Neural cell (in vitro differentiated cells): ENCODE data around the gene NME7. TPM values are rescaled to one million over a fixed set of nuclear protein-coding genes. Genes with fewer than 3 reads are reported as not detected.

Experiments
- H2AFZ ChIP-seq: fragments of 200-600, 300-800 bp; sonication (generic), shearing (Covaris generic); 2 replicates; pipeline ENCODE4 v1.6.0; 2014; ENCODE audit warnings: low read depth, mild to moderate bottlenecking, antibody characterized with exemption, low read length, moderate library complexity
- H3F3A ChIP-seq: fragments of 200-600 bp; shearing (Covaris generic); 2 replicates; pipeline ENCODE4 v1.6.1; 2016; ENCODE audit warnings: mild to moderate bottlenecking, moderate library complexity, mixed read lengths, antibody characterized with exemption, low read length; ENCODE audit not compliant: insufficient read depth, poor library complexity, severe bottlenecking
- H3K27ac ChIP-seq: fragments of 200-600, 300-800 bp; sonication (generic), shearing (Covaris generic); 2 replicates; pipeline ENCODE4 v1.5.1; 2014; ENCODE audit warnings: mild to moderate bottlenecking, low read length, moderate library complexity
- H3K27me3 ChIP-seq: fragments of 300-800, 200-600 bp; sonication (generic), shearing (Covaris generic); 2 replicates; pipeline ENCODE4 v1.6.0; 2014; ENCODE audit warnings: mild to moderate bottlenecking, low read depth, low read length, moderate library complexity; ENCODE audit not compliant: insufficient read depth
- H3K36me3 ChIP-seq: fragments of 300-800, 200-600 bp; sonication (generic), shearing (Covaris generic); 2 replicates; pipeline ENCODE4 v1.5.1; 2014; ENCODE audit warnings: mild to moderate bottlenecking, antibody characterized with exemption, low read length, moderate library complexity; ENCODE audit not compliant: insufficient read depth
- H3K4me2 ChIP-seq: fragments of 300-800, 200-600 bp; sonication (generic), shearing (Covaris generic); 2 replicates; pipeline ENCODE4 v1.6.0; 2014; ENCODE audit warnings: mild to moderate bottlenecking, low read length
- H3K4me3 ChIP-seq: fragments of 300-800, 200-600 bp; sonication (generic), shearing (Covaris generic); 2 replicates; pipeline ENCODE4 v1.5.1; 2014; ENCODE audit warnings: mild to moderate bottlenecking, low read length, moderate library complexity
- H3K79me2 ChIP-seq: fragments of 200-600 bp; shearing (Covaris generic); replicated peaks from 2 replicates; pipeline ENCODE4 v1.6.0; 2014; ENCODE audit warnings: mild to moderate bottlenecking, low read length, moderate library complexity; ENCODE audit not compliant: insufficient read depth
- H3K9ac ChIP-seq: fragments of 300-800, 200-600 bp; sonication (generic), shearing (Covaris generic); 2 replicates; pipeline ENCODE4 v1.6.1; 2016; ENCODE audit warnings: mild to moderate bottlenecking, low read length, mixed read lengths
- H3K9me2 ChIP-seq: fragments of 200-600 bp; shearing (Covaris generic); 2 replicates; pipeline ENCODE4 v1.6.1; 2016; ENCODE audit warnings: mild to moderate bottlenecking, low read length, mixed read lengths; ENCODE audit not compliant: insufficient read depth
- H3K9me3 ChIP-seq: fragments of 200-600, 300-800 bp; sonication (generic), shearing (Covaris generic); 2 replicates; pipeline ENCODE4 v1.6.1; 2016; ENCODE audit warnings: mild to moderate bottlenecking, mixed run types, low read length, moderate library complexity, mixed read lengths
- H4K20me1 ChIP-seq: fragments of 200-600 bp; shearing (Covaris generic); 2 replicates; pipeline ENCODE4 v1.6.1; 2016; ENCODE audit warnings: mild to moderate bottlenecking, mixed run types; ENCODE audit not compliant: insufficient read depth
- CTCF ChIP-seq: fragments of 450-650 bp; IDR thresholded peaks from 2 replicates; pipeline ENCODE4 v1.5.1; 2014; ENCODE audit warnings: antibody characterized with exemption, mild to moderate bottlenecking, moderate library complexity; ENCODE audit not compliant: poor library complexity, severe bottlenecking
- EP300 ChIP-seq: fragments of 450-650 bp; conservative IDR thresholded peaks from 2 replicates; pipeline ENCODE4 v1.6.1; 2014; ENCODE audit warnings: antibody characterized with exemption, mild to moderate bottlenecking, moderate library complexity; ENCODE audit not compliant: poor library complexity, severe bottlenecking
- EZH2 ChIP-seq: fragments of 200-600, 300-800 bp; shearing (Covaris generic), sonication (generic); IDR thresholded peaks from 2 replicates; pipeline ENCODE4 v1.6.1; 2014; ENCODE audit warnings: antibody characterized with exemption, low read length, borderline replicate concordance, mild to moderate bottlenecking; ENCODE audit not compliant: insufficient read depth, poor library complexity, severe bottlenecking
- MXI1 ChIP-seq: fragments of 450-650 bp; conservative IDR thresholded peaks from 2 replicates; pipeline ENCODE4 v1.6.1; 2014; ENCODE audit warnings: antibody characterized with exemption, mild to moderate bottlenecking; ENCODE audit not compliant: poor library complexity, severe bottlenecking
- POLR2AphosphoS5 ChIP-seq: IDR thresholded peaks from 2 replicates; pipeline ENCODE4 v1.6.1; 2012
- RAD21 ChIP-seq: fragments of 450-650 bp; conservative IDR thresholded peaks from 2 replicates; pipeline ENCODE4 v1.6.1; 2014; ENCODE audit warnings: antibody characterized with exemption, mild to moderate bottlenecking, moderate library complexity
- REST ChIP-seq: IDR thresholded peaks from 2 replicates; pipeline ENCODE4 v1.6.1; 2012; ENCODE audit warnings: borderline replicate concordance
- SMC3 ChIP-seq: fragments of 450-650 bp; conservative IDR thresholded peaks from 2 replicates; pipeline ENCODE4 v1.6.1; 2014; ENCODE audit warnings: antibody characterized with exemption, mild to moderate bottlenecking, moderate library complexity; ENCODE audit not compliant: poor library complexity
- TAF1 ChIP-seq: IDR thresholded peaks from 2 replicates; pipeline ENCODE4 v1.6.1; 2012; ENCODE audit warnings: low read depth
- polyA plus RNA-seq: library from polyadenylated mRNA; depleted of rRNA; stranded (reverse); fragments of >200 nt; gene quantifications from 2 replicates; pipeline ENCODE4 v1.2.3, GENCODE V29; 2014

Gene NME7
- polyA plus RNA-seq, 1 donor from 2014 or later = 42.4 TPM

GRCh38 chr1:169102567-169102966 is 265.0 kb downstream of the NME7 start:
- Histone ChIP-seq H2AFZ (no peak overlapping the region), H3K4me3 (no peak overlapping the region), H3K27ac (peak overlapping the region; percentile 15), H4K20me1 (no peaks in the 10 kb centered on the region), H3K36me3 (no peaks in the 10 kb centered on the region), H3K79me2 (peaks cover 9% of the 10 kb centered on the region), H3K9ac (peak overlapping the region; percentile 18), H3K9me2 (no peaks in the 10 kb centered on the region), H3K27me3 (no peaks in the 10 kb centered on the region), H3F3A (no peaks in the 10 kb centered on the region), H3K9me3 (no peaks in the 10 kb centered on the region), H3K4me2 (no peak overlapping the region)
- TF ChIP-seq TAF1 = no peak
- TF ChIP-seq EZH2 = no peak
- no peak for TF ChIP-seq REST
- TF ChIP-seq MXI1 = no peak
- TF ChIP-seq RAD21 = no peak
- no peak for TF ChIP-seq SMC3
- TF ChIP-seq CTCF = no peak
- no peak for TF ChIP-seq POLR2AphosphoS5
- TF ChIP-seq EP300 = no peak

- TF ChIP-seq MXI1 = no peak
- no peak for TF ChIP-seq CTCF
- no peak for TF ChIP-seq EP300
- TF ChIP-seq SMC3 = no peak
- TF ChIP-seq TAF1 = no peak
- TF ChIP-seq REST = no peak
- no peak for TF ChIP-seq RAD21
- no peak for TF ChIP-seq EZH2
- no peak for TF ChIP-seq POLR2AphosphoS5
- Histone ChIP-seq H2AFZ (no peak overlapping the region), H3K27me3 (no peaks in the 10 kb centered on the region), H3K9me2 (no peaks in the 10 kb centered on the region), H3K4me2 (no peak overlapping the region), H3K4me3 (no peak overlapping the region), H3F3A (no peaks in the 10 kb centered on the region), H3K36me3 (no peaks in the 10 kb centered on the region), H3K9ac (no peak overlapping the region), H3K79me2 (no peaks in the 10 kb centered on the region), H4K20me1 (no peaks in the 10 kb centered on the region), H3K9me3 (no peaks in the 10 kb centered on the region), H3K27ac (no peak overlapping the region)
These were observed 266.9 kb downstream of the NME7 start for GRCh38 chr1:169100651-169101088.
